VCaP (cell line): ENCODE results near the gene ISOC2.

ENCODE experiments used
- H3K27ac ChIP-seq: fragments of 450-650 bp; 2 replicates; pipeline ENCODE4 v1.5.1; 2017
- TF ChIP-seq, protein P1 (sequence below): fragments of 450-650 bp; conservative IDR thresholded peaks from 2 replicates; pipeline ENCODE4 v1.5.1; 2017; ENCODE audit warnings: mild to moderate bottlenecking, moderate library complexity

Gene ISOC2

DNA sequence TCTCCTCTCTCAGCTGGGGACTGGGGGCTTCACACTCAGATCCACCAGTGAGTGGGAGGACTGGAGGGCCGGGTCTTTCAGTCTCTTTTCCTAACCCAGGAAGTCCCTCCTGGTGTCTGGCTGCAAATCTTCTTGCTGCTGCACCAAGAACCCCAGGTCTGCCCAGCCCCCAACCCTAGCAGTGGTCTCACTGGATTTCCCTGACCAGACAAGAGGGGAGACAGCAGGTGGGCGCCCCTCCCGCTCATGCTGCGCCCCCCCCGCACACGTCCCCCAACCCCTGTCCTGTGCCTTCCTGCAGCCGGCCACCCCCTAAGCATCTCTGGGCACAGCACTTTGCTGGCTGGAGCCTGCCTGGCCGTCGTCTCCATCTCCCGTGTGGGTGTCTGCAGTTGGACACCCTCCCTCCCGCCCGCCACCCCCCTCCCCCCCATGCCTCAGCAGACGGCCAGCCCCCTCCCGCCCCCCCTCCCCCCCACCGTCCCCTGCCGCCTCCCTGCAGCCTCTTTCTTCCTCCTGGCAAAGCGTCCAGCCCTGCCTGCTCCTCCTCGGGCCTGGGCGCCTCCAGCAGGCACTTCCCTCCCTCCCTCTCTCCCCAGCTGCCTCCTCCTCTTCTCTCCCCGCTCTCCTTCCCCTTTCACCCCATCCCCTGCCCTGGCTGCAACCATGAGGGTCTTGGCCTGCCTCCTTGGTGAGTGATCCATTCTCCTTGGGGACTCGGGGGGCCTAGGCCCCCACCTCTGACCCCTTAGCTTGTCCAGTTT, 26.7 kb upstream of the ISOC2 start, which contains the start of gene SSC5D:
Gene SSC5D, plus strand, starts transcription at position 513 of the 764 bp plus-strand sequence. Its CDS starts 154 bp downstream, at position 667.
- 0 out of 2 replicates have a peak within 1 kb of the TSS, but pooled peaks have one; percentile 13 for H3K27ac ChIP-seq

DNA sequence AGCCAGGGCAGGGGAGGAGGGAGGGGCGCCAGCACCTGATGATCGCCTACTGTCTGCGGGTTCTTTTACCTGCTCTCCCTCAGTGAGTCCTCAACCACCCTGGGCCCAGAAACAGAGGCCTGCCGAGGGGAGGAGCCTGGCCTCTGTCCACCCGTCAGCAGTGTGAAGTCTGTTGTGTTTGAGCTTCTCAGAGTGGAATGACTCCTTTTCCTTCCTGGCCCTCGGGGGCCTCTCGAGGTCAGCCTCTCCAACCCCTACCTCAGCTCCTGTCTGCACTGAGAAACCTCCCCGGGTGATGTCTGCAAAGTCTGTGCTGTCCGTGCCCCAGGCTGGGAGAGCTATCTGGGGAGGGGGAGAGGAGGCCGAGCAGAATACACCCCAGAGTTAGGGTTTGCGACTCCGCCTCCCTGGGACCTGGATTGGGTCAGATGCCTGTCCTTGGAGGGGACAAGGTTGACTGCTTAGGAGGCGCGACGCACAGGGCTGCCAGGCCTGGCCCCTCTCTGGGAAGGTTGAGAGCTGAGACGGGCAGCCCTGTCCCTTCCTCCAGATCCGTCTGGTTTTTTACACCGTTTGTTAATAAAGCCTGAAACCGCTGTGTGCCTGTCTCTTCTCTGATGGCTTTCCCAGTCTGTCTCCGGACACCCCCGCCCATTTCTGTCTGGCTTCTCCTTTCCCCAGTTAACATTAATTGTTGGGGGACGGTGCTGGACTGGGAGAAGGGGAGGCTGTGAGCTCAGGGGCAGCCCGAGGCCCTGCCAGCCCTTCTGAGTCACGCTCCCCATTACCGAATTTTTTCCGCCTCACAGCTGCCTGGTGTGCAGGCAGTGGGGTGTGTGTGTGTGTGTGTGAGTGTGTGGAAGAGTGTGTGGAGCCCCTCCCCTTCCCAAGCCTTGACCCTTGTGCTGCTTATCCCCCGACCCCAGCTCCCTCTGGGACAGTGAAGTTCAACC, 25.8 kb upstream of the ISOC2 start:
- TF ChIP-seq, protein P1, sequence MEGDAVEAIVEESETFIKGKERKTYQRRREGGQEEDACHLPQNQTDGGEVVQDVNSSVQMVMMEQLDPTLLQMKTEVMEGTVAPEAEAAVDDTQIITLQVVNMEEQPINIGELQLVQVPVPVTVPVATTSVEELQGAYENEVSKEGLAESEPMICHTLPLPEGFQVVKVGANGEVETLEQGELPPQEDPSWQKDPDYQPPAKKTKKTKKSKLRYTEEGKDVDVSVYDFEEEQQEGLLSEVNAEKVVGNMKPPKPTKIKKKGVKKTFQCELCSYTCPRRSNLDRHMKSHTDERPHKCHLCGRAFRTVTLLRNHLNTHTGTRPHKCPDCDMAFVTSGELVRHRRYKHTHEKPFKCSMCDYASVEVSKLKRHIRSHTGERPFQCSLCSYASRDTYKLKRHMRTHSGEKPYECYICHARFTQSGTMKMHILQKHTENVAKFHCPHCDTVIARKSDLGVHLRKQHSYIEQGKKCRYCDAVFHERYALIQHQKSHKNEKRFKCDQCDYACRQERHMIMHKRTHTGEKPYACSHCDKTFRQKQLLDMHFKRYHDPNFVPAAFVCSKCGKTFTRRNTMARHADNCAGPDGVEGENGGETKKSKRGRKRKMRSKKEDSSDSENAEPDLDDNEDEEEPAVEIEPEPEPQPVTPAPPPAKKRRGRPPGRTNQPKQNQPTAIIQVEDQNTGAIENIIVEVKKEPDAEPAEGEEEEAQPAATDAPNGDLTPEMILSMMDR = no peak
- 0 out of 2 replicates have a peak overlapping the region, but pooled peaks have one; percentile 13 for H3K27ac ChIP-seq

More for the DNA sequence above, 26.7 kb upstream of the ISOC2 start, which contains the start of gene SSC5D:
- TF ChIP-seq, protein P1 = no peak

DNA sequence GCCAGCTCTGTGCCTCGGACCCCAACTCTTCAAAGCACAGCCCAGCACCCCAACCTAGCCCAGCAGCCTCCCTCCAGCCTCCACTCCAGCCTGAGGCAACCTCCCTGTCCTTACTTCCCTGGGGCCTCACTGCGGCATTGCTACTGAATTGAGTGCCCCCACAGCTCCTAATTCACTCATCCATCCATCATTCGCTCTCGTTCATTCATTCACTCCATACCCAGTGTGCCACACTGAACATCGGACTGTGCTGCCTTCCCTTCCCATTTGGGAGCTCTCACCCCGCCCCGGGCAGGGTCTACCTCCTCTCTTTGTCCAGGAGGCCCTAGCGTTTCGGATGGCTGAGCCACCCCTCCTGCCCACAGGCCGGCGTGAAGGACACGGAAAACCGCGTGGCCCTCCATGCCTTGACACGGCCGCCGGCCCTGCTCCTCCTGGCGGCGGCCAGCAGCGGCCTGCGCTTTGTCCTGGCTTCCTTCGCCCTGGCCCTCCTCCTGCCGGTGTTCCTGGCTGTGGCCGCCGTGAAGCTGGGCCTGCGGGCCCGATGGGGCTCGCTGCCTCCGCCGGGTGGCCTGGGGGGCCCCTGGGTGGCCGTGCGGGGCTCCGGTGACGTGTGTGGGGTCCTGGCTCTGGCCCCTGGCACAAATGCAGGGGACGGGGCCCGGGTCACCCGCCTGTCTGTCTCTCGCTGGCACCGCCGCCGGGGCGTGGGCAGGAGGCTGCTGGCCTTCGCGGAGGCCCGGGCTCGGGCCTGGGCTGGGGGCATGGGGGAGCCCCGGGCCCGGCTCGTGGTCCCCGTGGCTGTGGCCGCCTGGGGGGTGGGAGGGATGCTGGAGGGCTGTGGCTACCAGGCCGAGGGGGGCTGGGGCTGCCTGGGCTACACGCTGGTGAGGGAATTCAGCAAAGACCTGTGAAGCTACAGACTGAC, 24.9 kb upstream of the ISOC2 start:
- 0 out of 2 replicates have a peak overlapping the region, but pooled peaks have one; percentile 82 for H3K27ac ChIP-seq
- TF ChIP-seq, protein P1 = no peak

DNA sequence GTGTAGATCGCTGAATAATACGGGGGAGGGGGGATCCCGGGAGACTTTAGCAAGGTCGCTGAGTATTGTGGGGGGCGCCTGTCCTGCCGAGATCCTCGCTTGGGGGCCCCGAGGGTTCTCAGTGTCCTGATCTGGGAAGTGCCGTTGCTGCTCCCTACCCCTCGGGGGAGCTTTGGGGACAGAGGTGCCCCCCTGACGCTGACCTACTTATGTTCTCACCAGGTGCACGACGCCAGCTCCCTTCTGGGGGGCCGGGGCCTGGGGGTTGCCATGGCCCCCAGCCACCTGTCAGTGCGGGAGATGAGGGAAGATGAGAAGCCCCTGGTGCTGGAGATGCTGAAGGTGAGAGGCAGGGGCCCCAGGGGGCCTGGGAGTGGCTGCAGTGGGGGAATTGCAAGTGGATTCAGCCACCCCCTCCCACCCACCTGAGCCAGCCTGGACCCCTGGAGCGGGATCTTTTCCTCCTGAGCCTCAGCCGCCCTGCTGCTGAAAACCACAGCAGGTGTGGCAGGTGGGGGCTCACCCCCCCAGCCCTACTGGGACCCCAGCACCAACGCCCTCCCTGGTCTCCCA, 24.1 kb upstream of the ISOC2 start:
- H3K27ac ChIP-seq = peak overlapping the region; percentile 82
- TF ChIP-seq, protein P1 = no peak

DNA sequence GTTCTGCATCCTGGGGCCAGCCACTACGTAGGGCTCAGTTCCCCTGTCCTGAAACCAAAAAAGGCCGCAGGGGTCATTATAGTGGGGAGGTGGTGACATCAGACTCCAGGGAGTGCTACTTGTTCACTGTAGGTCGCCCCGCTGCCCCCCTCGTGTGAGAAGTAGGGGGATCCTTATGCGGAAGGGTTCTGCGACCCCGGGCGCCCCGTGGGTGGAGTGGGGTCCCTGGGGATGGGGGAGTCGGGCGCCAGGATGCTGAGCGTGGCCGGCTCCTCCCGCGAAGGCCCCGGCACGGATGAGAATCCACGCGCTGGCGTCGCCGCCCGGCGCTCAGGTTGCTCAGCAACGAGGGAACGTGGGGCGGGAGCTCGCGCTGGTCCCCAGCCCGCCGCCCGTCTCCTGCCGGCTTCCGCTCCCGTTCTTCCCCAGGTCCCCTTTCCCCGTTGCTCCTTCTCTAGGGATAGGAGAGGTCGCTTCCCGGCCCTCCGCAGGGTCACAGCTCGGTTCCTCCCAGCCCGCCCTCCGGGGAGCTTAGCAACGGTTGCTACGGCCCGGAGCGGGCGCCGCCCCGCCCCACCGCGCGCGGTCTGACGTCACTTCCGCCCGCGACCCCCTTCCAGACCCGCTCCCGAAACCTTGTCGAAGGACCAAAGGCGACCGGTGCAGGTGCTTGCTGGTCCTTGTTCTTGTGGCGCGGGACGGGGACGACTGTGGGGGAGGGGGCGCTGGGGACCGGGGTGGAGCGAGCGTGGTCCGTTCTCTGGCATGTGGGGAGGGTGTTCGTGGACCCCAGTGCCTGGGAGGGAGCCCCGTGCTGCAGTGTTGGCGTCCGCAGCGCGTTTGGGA, 23.4 kb upstream of the ISOC2 start, which contains the start of gene NAT14:
Gene NAT14, plus strand, starts transcription at position 596 of the 846 bp plus-strand sequence. CDS start 521 bp downstream, outside the sequence.
- TF ChIP-seq, protein P1 = no peak
- peak within 1 kb of the TSS; percentile 82 for H3K27ac ChIP-seq
